Activated CD8-positive, alpha-beta memory T cell treated with anti-CD3 and anti-CD28 coated beads, Interleukin-2, amount 50 U/mL, for 48 hours (primary cell): ENCODE measurements around the gene RABGEF1.
"Not testable (repeated sequence)": the region's sequence is repeated elsewhere in the genome, so short reads cannot be mapped to it uniquely, and the experiment has no call there.

Source experiments
- DNase-seq: peaks from one replicate; pipeline ENCODE4 v3.0.0-alpha.2; 2020

RABGEF1 gene

DNA sequence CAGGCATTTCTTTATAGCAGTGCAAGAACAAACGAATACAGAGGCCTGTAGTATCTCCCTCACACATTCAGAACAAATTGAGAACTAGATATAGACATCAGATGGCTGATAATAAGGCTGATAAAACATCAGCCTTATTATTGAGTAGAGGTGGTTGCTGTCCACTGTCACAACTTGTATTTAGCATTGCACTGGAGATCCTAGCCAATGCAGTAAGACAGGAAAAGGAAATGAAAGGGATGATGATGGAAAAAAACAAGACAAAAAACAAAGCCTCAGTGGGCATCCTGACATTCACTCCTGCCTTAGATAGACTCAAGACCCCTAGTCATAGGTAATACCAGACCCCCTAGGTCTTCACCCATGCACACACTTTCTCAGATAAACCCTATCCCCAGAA is 4.7 kb upstream of the RABGEF1 start:
- no peak for DNase-seq

DNA sequence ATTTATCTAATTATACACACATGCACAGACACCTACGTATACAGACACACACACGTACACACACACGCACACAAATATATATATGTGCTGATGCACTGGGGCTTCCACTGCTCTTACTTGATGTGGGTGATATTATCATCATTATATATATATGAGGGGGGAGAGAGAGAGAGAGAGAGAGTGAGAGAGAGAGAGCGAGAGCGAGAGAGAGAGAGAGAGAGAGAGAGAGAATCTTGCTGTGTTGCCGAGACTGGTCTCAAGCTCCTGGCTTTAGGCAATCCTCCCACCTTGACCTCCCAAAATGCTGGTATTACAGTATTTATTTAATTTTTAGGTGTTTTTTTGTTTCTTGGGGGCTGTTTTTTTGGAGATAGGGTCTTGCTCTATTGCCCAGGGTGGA is 3.6 kb upstream of the RABGEF1 start:
- DNase-seq = no peak

DNA sequence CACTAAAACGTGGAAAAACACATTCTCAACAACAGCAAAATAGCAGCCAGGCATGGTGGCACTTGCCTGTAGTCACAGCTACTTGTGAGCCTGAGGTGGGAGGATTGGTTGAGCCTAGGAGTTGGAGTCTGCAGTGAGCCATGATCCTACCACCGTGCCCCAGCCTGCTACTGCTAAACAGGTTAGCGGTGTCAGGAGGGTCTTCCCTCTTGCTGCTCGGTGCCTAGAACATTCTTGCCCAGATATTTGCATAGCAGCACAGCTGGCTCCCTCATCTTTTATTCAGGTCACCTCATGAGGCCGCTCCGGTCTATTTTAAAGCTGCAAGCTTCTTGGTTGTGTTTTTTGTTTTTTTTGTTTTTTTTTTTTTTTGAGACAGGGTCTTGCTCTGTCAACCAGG is 2.9 kb upstream of the RABGEF1 start:
- no peak for DNase-seq

DNA sequence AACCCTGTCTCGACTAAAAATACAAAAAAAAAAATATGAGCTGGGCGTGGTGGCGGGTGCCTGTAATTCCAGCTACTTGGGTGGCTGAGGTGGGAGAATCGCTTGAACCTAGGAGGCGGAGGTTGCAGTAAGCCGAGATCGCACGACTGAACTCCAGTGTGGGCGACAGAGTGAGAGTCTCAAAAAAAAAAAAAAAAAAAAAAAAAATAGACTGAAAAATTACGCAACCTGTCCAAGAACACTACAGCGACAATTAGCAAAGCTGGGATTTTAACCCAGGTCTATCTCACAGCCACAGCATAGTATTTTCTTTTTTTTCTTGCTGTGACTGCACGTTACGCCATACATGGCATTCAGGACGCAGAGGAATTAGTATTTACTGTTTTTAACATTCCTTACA is 1.1 kb upstream of the RABGEF1 start:
- no peak for DNase-seq

DNA sequence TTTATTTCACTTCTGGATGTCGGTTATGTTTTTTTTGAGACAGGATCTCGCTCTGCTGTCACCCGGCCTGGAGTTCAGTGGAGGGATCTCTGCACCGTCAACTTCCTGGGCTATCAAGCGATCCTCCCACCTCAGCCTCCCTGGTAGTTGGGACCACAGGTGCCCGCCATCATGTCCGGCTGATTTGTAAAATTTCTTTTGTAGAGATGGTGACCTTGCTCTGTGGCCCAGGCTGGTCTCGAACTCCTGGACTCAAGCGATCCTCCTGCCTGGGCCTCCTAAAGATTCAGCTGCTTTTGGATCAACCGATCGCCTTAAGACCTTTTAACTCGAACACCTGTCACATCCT is 606 bp upstream of the RABGEF1 start:
- DNase-seq = no peak

DNA sequence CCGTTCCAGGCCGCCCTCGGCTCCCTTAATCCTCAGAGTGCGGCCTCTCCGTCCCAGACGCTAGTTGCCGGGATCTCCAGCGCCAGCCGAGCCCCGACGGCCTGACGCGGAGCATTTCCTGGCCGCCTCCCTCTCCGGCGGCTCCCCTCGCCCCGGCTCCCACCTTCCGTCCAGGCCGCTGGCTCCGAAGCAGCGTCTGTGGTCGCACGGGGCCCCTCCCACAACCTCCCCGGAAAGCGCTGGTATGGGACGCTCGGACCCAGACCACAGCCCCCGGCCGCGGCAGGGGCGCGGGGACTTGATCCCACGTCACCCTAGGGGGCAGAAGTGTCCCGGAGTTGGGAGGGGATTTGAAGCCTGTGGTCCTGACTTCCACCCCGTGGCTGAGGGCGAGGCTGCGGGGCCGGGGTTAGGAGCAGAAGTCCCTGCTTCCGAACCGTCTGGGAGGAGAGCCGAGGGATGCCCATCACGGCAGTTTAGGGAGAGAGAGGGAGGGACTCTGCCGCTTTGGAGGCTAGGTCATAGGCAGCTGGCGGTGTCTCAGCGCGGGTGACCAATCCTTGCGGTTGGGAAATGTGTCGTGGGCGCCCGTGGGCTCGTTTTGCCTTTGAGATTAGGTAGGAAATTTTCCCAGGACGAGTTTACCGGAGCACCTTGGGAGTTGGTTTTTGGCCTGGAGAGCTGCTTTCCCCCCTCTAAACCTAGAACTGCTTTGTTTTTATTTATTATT is 612 bp downstream of the RABGEF1 start:
- peak; percentile 76 for DNase-seq

DNA sequence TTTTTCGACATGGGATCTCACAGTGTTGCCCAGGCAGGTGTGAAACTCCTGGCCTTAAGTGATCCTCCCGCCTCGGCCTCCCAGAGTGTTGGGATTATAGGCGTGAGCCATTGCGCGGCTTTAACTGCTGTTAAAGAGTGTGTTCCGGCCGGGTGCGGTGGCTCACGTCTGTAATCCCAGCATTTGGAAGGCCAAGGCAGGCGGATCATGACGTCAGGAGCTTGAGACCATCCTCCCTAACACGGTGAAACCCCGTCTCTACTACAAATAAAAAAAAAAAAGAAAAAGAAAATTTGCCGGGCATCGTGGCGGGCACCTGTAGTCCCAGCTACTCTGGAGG is 1.1 kb downstream of the RABGEF1 start:
- DNase-seq = no peak

DNA sequence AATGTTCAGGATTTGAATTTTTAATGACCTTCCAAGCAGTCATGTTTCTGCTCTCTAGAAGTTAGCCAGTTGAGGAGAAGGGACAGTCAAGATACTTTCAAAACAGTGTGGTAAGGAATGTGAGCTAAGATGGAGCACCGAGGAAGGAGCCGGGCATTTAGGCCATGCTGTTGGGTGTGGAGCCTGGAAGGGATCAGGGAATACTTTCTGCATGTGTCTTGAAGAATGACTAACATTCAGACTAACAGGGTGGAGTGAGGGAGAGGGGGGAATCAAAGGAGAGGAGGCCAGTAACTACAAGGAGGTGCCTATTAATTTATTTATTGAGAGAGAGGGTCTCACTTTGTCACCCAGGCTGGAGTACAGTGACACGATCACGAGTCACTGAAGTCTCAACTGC is 1.8 kb downstream of the RABGEF1 start:
- DNase-seq = not testable (repeated sequence)

DNA sequence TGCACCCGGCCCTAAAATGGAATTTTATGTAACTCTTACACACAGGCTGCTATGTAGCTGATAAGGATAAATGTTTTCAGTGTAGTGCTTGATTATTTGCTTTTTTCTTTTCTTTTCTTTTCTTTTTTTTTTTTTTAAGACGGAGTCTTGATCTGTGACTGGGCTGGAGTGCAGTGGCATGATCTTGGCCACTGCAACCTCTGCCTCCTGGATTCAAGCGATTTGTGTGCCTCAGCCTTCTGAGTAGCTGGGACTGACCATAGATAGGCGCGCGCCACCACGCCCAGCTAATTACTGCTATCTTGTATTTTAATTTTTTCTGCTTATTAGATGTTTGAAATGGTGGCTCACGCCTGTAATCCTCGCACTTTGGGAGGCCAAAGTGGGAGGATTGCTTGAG is 3.4 kb downstream of the RABGEF1 start:
- DNase-seq = no peak

DNA sequence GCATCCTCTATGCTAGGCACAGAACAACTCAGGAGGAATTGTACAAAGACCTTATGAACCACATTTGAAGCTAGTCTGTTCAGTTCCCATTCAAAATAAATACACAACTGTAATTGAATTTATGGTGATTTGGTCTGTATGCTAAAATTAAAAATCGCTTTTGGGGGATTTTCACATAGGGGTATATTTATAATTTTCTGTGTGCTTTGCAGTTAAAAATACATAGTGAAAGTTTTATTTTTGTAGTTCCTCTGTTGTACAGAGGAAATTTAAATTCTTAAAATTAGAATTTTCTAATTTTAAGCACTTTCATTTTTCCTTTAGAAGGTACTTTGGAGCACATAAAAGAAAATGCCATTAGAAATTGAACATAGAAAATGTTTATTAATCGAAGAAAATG is 6.9 kb downstream of the RABGEF1 start:
- DNase-seq = no peak

DNA sequence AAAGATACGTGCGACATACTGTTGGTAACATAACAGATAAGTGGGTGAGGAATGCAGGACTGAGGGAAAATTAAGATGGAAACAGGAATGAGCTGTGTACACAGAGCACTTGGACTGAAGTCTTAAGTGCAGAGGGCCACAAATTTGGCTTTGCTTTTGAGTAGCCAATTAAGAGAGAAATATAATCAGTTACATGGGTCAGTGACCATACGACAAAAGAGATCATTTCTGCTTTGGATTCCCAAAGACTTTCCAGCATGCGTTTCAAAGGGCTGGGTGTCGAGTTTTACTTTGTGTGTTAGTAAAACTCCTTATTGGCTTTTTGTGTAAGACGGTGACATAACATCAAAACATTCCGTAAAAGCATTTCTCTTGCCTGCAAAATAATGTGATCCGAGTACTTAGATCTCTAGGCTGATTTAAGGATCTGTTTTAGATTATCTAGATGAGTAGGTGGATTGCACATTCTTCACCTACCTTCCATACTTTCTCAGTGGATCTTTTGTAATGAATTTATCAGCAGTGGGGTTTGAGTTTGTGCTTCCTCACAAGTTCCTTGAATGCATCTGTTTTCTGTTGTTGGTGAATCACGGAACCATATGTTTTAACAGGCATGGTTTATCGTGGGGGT is 7.5 kb downstream of the RABGEF1 start:
- DNase-seq = no peak

DNA sequence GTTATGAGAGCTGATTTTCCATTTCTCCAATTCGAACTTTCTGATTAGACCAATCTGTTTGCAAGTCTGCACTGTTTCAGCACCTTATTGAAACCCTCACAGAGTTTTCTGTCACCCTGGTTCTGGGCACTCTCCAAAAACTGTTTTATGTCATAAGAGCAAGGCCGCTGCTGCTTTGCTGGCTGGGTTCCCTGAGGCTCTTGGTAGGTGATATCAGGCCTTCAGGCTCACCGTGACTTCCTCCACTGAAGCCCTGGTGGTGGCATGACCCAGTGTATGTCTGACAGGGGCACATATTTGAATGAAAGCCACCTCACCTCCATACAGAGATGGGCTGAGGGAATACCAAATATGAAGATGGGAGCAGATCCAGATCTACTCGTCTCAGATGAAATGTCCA is 8.3 kb downstream of the RABGEF1 start:
- DNase-seq = no peak

DNA sequence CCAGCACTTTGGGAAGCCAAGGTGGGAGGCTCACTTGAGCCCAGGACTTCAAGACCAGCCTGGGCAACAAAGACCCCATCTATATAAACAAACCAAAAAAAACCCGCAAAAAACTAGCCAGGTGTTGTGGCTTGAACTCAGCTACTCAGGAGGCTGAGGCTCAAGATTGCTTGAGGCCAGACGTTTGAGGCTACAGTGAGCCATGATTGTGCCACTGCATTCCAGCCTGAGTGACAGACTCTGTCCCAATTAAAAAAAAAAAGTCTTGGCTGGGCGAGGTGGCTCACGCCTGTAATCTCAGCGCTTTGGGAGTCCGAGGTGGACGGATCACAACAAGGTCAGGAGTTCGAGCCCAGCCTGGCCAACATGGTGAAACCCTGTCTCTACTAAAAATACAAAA is 11.4 kb downstream of the RABGEF1 start:
- no peak for DNase-seq

DNA sequence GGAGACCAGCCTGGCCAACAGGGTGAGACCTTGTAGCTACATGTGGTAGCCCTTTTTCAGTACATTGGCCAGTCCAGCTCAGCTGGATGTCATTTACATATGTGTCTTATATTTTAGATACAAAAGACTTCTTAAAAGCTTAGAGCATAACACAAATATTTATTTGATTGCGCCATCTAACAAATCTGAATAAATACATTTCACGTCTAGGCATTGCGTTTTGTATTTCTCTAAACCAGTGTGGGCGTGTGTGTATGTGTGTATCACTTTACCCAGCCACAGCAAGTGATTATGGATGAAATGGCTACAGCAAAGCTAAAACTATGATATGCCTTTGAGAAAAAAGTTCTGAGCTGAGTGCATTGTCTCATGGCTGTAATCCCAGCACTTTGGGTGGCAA is 14.0 kb downstream of the RABGEF1 start:
- DNase-seq = no peak

DNA sequence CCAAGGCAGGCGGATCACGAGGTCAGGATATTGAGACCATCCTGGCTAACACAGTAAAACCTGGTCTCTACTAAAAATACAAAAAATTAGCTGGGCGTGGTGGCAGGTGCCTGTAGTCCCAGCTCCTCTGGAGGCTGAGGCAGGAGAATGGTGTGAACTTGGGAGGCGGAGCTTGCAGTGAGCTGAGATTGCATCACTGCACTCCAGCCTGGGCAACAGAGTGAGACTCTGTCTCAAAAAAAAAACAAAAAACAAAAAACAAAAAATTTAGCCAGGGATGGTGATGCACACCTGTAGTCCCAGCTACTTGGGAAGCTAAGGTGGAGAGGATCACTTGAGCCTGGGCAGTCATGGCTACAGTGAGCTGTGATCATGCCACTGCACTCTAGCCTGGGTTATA is 14.5 kb downstream of the RABGEF1 start:
- DNase-seq = not testable (repeated sequence)

DNA sequence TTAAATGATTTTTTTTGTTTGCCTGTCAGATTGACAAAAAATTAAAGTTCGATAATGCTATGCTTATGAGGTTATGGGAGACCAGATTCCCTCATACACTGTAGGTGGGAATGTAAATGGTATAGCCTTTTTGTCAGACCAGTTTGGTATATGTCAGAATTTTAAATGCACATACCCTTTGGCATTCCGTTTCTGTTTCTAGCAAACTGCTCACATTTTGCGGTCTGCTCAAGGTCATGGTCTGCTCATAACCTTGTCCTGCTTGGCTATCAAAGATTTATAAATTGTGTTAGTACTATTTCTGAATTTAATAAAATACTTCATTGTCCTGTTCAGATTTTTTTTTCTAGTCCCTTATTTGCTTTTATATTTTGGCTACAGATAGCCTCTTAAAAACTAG is 15.7 kb downstream of the RABGEF1 start:
- not testable (repeated sequence) for DNase-seq

DNA sequence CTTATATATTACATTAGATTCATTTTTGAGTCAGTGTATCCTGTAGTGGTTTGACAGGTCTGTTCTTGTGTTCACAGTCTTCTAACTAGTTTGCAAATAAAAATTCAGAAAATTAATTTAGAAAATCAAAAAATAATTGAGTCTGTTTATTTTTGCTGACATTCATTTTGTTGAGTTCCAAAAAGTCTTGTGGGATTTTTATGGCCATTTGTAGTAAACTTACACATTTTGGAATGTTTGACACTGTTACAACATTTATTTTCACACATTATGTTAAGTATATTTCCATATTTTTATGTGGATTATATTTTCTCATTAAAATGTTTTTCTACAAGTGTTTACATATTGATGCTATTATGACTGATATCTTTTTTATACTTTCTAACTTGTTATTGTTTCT is 16.4 kb downstream of the RABGEF1 start:
- no peak for DNase-seq

DNA sequence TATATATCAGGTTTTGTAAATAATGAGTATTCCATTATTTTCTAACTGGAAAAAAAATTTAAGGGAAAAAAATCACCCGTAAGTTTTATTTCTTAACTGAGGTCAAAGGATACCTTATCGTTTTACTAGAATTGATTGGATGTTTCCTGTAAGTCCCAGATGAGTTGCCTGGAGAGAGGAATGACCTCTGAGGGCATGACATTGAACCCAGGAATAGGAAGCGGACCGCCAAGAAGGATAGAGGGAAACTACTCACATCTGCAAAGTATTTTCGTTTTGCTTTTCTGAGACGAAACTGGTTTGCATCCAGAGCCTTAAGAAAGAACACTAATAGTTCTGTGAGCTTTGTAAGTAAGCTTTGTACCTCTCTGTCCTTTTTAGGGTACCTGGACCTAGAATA is 17.4 kb downstream of the RABGEF1 start:
- no peak for DNase-seq

DNA sequence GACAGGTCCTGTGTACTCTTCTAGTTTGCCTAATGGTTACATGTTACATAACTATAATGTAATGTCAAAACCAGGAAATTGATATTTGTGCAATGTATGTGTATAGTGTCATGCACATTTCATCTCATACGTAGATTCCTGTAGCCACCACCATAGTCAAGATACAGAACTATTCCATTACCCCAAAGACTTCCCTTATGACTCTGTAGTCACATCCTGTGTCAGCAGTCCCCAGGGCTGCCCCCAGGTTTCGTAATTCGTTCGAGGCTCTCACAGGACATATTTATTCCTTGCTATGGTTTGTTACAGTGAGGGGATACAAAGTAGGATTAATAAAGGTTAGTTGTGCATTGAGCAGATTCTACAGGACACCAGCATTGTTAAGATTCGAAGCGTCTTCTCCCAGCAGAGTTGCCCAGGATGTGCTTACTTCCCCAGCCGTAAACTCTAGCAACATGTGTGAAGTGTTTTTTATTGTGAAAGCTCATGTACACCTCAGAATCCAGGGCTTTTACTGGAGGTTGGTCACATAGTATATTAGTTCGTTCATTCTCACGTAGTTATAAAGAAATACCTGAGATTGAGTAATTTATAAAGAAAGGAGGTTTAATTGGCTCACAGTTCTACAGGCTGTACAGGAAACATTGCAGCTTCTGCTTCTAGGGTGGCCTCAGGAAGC is 18.6 kb downstream of the RABGEF1 start:
- DNase-seq = no peak

DNA sequence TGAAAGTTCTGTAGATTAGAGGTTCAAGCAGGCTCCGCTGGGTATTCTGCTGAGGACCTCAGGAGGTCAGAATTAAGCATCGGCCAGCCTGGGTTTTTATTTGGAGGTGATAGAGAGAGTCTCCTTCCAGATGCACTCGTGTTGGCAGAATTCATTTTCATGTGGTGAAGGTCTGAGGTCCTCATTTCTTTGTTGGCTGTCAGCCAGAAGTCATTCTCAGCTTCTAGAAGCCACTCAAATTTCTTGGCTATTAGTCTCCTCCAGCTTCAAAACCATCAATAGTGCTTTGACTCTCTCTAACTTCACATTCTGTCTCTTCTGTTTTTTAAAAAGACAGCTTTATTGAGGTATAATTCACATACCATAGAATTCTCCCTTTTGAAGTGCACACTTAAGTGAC is 22.6 kb downstream of the RABGEF1 start:
- not testable (repeated sequence) for DNase-seq

DNA sequence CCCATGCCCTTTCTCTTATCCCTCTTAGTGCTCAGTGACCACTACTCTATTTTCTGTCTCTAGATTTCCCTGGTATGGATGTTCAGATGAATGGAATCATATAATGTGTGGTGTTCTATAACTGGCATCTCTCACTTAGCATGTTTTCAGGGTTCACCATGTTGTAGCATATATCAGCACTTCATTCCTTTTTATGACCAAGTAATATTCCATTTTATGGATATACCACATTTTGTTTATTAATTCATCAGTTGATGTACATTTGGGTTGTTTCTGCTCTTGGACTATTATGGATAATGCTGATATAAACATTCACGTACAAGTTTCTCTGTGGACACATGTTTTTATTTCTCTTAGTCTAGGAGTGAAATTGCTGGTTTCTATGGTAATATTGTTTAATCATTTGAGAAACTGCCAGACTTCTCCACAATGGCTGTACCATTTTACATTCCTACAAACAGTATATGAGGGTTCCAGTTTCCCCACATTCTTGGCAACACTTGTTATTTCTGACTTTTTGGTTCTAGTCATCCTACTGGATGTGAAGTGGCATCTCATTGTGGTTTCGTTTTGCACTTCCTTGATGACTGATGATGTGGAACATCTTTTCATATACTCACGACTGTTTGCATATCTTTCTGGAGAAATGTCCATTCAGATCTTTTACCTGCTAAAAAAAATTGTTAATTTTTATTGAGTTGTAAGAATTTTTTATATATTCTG is 23.3 kb downstream of the RABGEF1 start:
- not testable (repeated sequence) for DNase-seq

DNA sequence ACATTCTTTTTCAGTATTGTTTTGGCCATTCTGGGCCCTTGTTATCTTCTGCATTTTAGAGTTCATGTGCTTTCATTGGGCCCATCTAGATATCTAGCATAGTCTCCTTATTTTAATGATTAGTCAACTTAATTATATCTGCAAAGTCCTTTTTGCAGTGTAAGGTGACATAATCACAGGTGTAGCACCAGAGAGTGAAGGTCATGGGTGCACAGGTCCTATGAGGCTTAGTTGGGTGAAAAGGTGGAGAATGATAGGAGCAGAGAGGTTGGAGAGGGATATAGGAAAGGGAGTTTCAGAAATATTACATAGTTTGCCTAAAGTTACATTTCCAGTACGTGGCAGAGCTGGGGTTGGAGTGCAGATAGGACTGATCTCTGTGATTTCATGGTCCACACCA is 24.4 kb downstream of the RABGEF1 start:
- DNase-seq = not testable (repeated sequence)

DNA sequence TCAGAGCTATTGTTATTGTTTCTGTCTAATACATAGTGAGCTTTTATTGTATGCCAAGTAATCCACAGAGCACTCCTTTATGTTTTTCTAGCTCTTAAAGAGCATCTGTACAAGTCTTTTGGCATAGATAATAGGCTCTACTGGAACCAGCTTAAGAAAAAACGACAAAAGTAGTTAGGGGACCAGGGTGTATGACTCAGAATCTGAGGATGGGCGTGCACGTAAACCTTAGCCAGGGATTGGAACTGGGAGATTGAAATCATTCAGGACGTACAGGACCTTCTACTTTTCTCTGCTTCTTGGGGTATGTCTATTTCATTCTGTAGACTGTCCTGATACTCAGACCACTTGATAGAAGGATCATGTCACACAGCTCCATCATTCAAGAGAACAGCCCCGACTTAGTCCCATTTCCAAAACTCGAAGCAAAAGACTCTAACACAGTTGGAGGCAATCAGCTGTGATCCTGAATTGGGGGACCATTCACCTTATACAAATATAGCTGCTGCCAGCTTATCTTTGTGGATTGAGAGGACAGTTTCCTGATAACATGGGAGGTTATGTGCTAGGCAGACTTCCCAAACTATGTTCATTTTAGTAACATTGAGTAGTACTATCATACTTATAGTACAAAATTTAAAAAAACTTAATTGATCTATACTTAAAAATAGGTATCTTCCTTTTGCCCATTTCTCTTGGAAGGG is 24.9 kb downstream of the RABGEF1 start:
- not testable (repeated sequence) for DNase-seq
